Peyer's patch (tissue), 4 donors: Measurements from ENCODE around the gene TARP.
"Not testable (repeated sequence)": the region's sequence is repeated elsewhere in the genome, so short reads cannot be mapped to it uniquely, and the experiment has no call there.

Experiments
- DNase-seq, 3 donors: peaks; one replicate each; pipeline ENCODE4 v3.0.0-alpha.2; 2017 to 2019
- H3K27ac ChIP-seq, 4 donors: fragments of 200-600 bp; sonication (generic); one replicate each; pipeline ENCODE4 v1.5.1; 2016 to 2019
- H3K27me3 ChIP-seq, 2 donors: fragments of 200-600 bp; sonication (generic); one replicate each; pipeline ENCODE4 v1.5.1; 2019
- H3K36me3 ChIP-seq, 3 donors: fragments of 200-600 bp; sonication (generic); one replicate each; pipeline ENCODE4 v1.5.1; 2016 to 2019
- H3K4me1 ChIP-seq, 4 donors: fragments of 200-600 bp; sonication (generic); one replicate each; pipeline ENCODE4 v1.5.1; 2016 to 2019
- H3K4me3 ChIP-seq, 4 donors: fragments of 200-600 bp; sonication (generic); 1 replicate in 3 of 4; 2 replicates in 1 of 4; pipeline ENCODE4 v1.5.1; 2016 to 2019; ENCODE audit warnings: mild to moderate bottlenecking in 1 of 4
- H3K9me3 ChIP-seq, 4 donors: fragments of 200-600 bp; sonication (generic); one replicate each; pipeline ENCODE4 v1.5.1; 2016 to 2019; ENCODE audit warnings: mild to moderate bottlenecking in 1 of 4
- CTCF ChIP-seq, 6 experiments: fragments of 450-650 bp in 4 of 6; fragments of 200-600 bp in 2 of 6; sonication (generic) in 1 of 6; IDR thresholded peaks; one replicate each; pipeline ENCODE4 v1.5.1; 2017 to 2019; ENCODE audit warnings: antibody characterized with exemption in 6 of 6, mild to moderate bottlenecking in 3 of 6, moderate library complexity in 1 of 6
- POLR2A ChIP-seq, 2 donors: fragments of 450-650 bp; IDR thresholded peaks; one replicate each; pipeline ENCODE4 v1.5.1; 2017; ENCODE audit warnings: antibody characterized with exemption in 2 of 2, mild to moderate bottlenecking in 2 of 2, moderate library complexity in 2 of 2

Gene TARP

GRCh38 chr7:38257350-38257677 lies 16.1 kb downstream of the TARP start:
- H3K27me3 ChIP-seq: no peaks in the 10 kb centered on the region

GRCh38 chr7:38249849-38250248 lies 23.6 kb downstream of the TARP start:
- not testable (repeated sequence) for H3K27me3 ChIP-seq, H3K36me3 ChIP-seq, H3K27ac ChIP-seq, DNase-seq, H3K9me3 ChIP-seq, H3K4me1 ChIP-seq, H3K4me3 ChIP-seq

More at GRCh38 chr7:38257350-38257677, 16.1 kb downstream of the TARP start:
- TF ChIP-seq CTCF (IDR thresholded peaks at IDR 0.05) (no peak), POLR2A (IDR thresholded peaks at IDR 0.05) (no peak)
- no peaks in the 10 kb centered on the region for H3K4me1 ChIP-seq
- H3K36me3 ChIP-seq: no peaks in the 10 kb centered on the region
- no peak for DNase-seq
- no peaks in the 10 kb centered on the region for H3K9me3 ChIP-seq
- H3K4me3 ChIP-seq: no peak overlapping the region
- H3K27ac ChIP-seq: no peak overlapping the region

- TF ChIP-seq CTCF (IDR thresholded peaks at IDR 0.05): no peak
- TF ChIP-seq POLR2A (IDR thresholded peaks at IDR 0.05): no peak
- H3K27me3 ChIP-seq: no peaks in the 10 kb centered on the region
Observed at GRCh38 chr7:38248069-38248567, 25.3 kb downstream of the TARP start.

GRCh38 chr7:38245409-38245977 lies 27.9 kb downstream of the TARP start:
- no peak overlapping the region for H3K27ac ChIP-seq
- DNase-seq: no peak
- H3K4me1 ChIP-seq: no peaks in the 10 kb centered on the region
- H3K27me3 ChIP-seq: no peaks in the 10 kb centered on the region
- H3K4me3 ChIP-seq: no peak overlapping the region
- no peaks in the 10 kb centered on the region for H3K9me3 ChIP-seq
- no peaks in the 10 kb centered on the region for H3K36me3 ChIP-seq
- TF ChIP-seq CTCF (IDR thresholded peaks at IDR 0.05) (no peak), POLR2A (IDR thresholded peaks at IDR 0.05) (no peak)

More at GRCh38 chr7:38248069-38248567, 25.3 kb downstream of the TARP start:
- no peaks in the 10 kb centered on the region for H3K9me3 ChIP-seq
- H3K36me3 ChIP-seq: no peaks in the 10 kb centered on the region
- H3K4me3 ChIP-seq: no peak overlapping the region
- DNase-seq: no peak
- no peak overlapping the region for H3K27ac ChIP-seq
- H3K4me1 ChIP-seq: no peaks in the 10 kb centered on the region

GRCh38 chr7:38244516-38244915 lies 28.9 kb downstream of the TARP start:
- no peak for DNase-seq
- Histone ChIP-seq H3K36me3 (no peaks in the 10 kb centered on the region), H3K27me3 (no peaks in the 10 kb centered on the region), H3K4me3 (no peak overlapping the region), H3K27ac (no peak overlapping the region), H3K9me3 (no peaks in the 10 kb centered on the region), H3K4me1 (no peaks in the 10 kb centered on the region)
- TF ChIP-seq POLR2A (IDR thresholded peaks at IDR 0.05) (no peak), CTCF (IDR thresholded peaks at IDR 0.05) (no peak)

- not testable (repeated sequence) for H3K4me3 ChIP-seq, H3K27me3 ChIP-seq, H3K4me1 ChIP-seq, H3K36me3 ChIP-seq, DNase-seq, H3K9me3 ChIP-seq, H3K27ac ChIP-seq
Observed at GRCh38 chr7:38243345-38243744, 30.1 kb downstream of the TARP start.

- Histone ChIP-seq H3K27me3 (no peaks in the 10 kb centered on the region), H3K4me3 (no peak overlapping the region), H3K9me3 (no peaks in the 10 kb centered on the region), H3K4me1 (no peaks in the 10 kb centered on the region), H3K27ac (no peak overlapping the region), H3K36me3 (no peaks in the 10 kb centered on the region)
- no peak for TF ChIP-seq CTCF (IDR thresholded peaks at IDR 0.05)
- no peak for TF ChIP-seq POLR2A (IDR thresholded peaks at IDR 0.05)
- DNase-seq: no peak
Observed at GRCh38 chr7:38242814-38243213, 30.6 kb downstream of the TARP start.
